HEK293 (cell line): ENCODE results near the gene ALKBH2.

Source experiments
- PRDM1 ChIP-seq: fragments of 450-650 bp; formaldehyde crosslinking; IDR thresholded peaks from 2 replicates; pipeline ENCODE4; 2016; ENCODE audit warnings: missing biosample characterization, missing genetic modification characterization
- PRDM4 ChIP-seq: fragments of 450-650 bp; formaldehyde crosslinking; IDR thresholded peaks from 2 replicates; pipeline ENCODE4 v1.5.1; 2017; ENCODE audit warnings: missing biosample characterization, missing genetic modification characterization
- SCRT2 ChIP-seq: fragments of 450-650 bp; formaldehyde crosslinking; IDR thresholded peaks from 2 replicates; pipeline ENCODE4 v1.5.1; 2016; ENCODE audit warnings: missing biosample characterization, missing genetic modification characterization
- TRIM28 ChIP-seq: IDR thresholded peaks from 2 replicates; pipeline ENCODE4 v1.6.1; 2011; ENCODE audit warnings: low read length, control low read depth, borderline replicate concordance
- TSHZ1 ChIP-seq: fragments of 450-650 bp; formaldehyde crosslinking; IDR thresholded peaks from 2 replicates; pipeline ENCODE4 v1.5.1; 2016; ENCODE audit warnings: missing biosample characterization, missing genetic modification characterization, borderline replicate concordance
- YY2 ChIP-seq: fragments of 450-650 bp; formaldehyde crosslinking; IDR thresholded peaks from 2 replicates; pipeline ENCODE4 v1.5.1; 2016; ENCODE audit warnings: missing biosample characterization, missing genetic modification characterization
- ZBTB48 ChIP-seq: fragments of 450-650 bp; formaldehyde crosslinking; IDR thresholded peaks from 2 replicates; pipeline ENCODE4 v1.5.1; 2016; ENCODE audit warnings: missing biosample characterization, missing genetic modification characterization
- ZBTB7A ChIP-seq: fragments of 450-650 bp; formaldehyde crosslinking; IDR thresholded peaks from 2 replicates; pipeline ENCODE4 v1.5.1; 2016; ENCODE audit warnings: low read depth, missing biosample characterization, missing genetic modification characterization
- ZFP37 ChIP-seq: fragments of 450-650 bp; formaldehyde crosslinking; IDR thresholded peaks from 2 replicates; pipeline ENCODE4 v1.5.1; 2016; ENCODE audit warnings: missing biosample characterization, missing genetic modification characterization
- ZNF16 ChIP-seq: fragments of 450-650 bp; formaldehyde crosslinking; IDR thresholded peaks from 2 replicates; pipeline ENCODE4 v1.5.1; 2016; ENCODE audit warnings: low read depth, missing biosample characterization, missing genetic modification characterization
- ZNF211 ChIP-seq: fragments of 450-650 bp; formaldehyde crosslinking; IDR thresholded peaks from 2 replicates; pipeline ENCODE4 v1.5.1; 2016; ENCODE audit warnings: low read depth, missing biosample characterization, missing genetic modification characterization
- ZNF274 ChIP-seq, 2 experiments: fragments of 200-500 bp in 1 of 2; fragments of 450-650 bp in 1 of 2; sonication (Bioruptor generic) in 1 of 2; formaldehyde crosslinking in 1 of 2; IDR thresholded peaks; 2 replicates each; pipeline versions ENCODE4 v1.5.1 to v1.6.1; 2014 to 2016; ENCODE audit warnings: borderline replicate concordance in 1 of 2, inconsistent platforms in 1 of 2, low read length in 1 of 2, missing biosample characterization in 1 of 2, missing genetic modification characterization in 1 of 2
- ZNF311 ChIP-seq: fragments of 450-650 bp; formaldehyde crosslinking; IDR thresholded peaks from 2 replicates; pipeline ENCODE4 v1.5.1; 2017; ENCODE audit warnings: missing biosample characterization, missing genetic modification characterization, borderline replicate concordance
- ZNF394 ChIP-seq: fragments of 450-650 bp; formaldehyde crosslinking; IDR thresholded peaks from 2 replicates; pipeline ENCODE4 v1.5.1; 2016; ENCODE audit warnings: missing biosample characterization, missing genetic modification characterization, mild to moderate bottlenecking, moderate library complexity, borderline replicate concordance
- ZNF501 ChIP-seq: fragments of 450-650 bp; formaldehyde crosslinking; IDR thresholded peaks from 2 replicates; pipeline ENCODE4 v1.5.1; 2016; ENCODE audit warnings: missing biosample characterization, missing genetic modification characterization
- ZNF548 ChIP-seq: fragments of 450-650 bp; formaldehyde crosslinking; IDR thresholded peaks from 2 replicates; pipeline ENCODE4 v1.5.1; 2016; ENCODE audit warnings: missing biosample characterization, missing genetic modification characterization
- ZNF777 ChIP-seq: fragments of 450-650 bp; formaldehyde crosslinking; IDR thresholded peaks from 2 replicates; pipeline ENCODE4 v1.5.1; 2017; ENCODE audit warnings: missing biosample characterization, missing genetic modification characterization, borderline replicate concordance
- TF ChIP-seq, protein P1 (sequence below): fragments of 450-650 bp; formaldehyde crosslinking; IDR thresholded peaks from 2 replicates; pipeline ENCODE4 v1.5.1; 2017; ENCODE audit warnings: missing biosample characterization, mild to moderate bottlenecking, missing genetic modification characterization, moderate library complexity
- TF ChIP-seq, protein P2 (sequence below): fragments of 450-650 bp; formaldehyde crosslinking; IDR thresholded peaks from 2 replicates; pipeline ENCODE4 v1.5.1; 2016; ENCODE audit warnings: missing biosample characterization, missing genetic modification characterization
- TF ChIP-seq, protein P3 (sequence below): fragments of 450-650 bp; formaldehyde crosslinking; IDR thresholded peaks from 2 replicates; pipeline ENCODE4 v1.5.1; 2016; ENCODE audit warnings: missing biosample characterization, missing genetic modification characterization
- TF ChIP-seq, protein P4 (sequence below): fragments of 450-650 bp; formaldehyde crosslinking; IDR thresholded peaks from 2 replicates; pipeline ENCODE4 v1.5.1; 2016; ENCODE audit warnings: missing biosample characterization, missing genetic modification characterization
- TF ChIP-seq, protein P5 (sequence below): fragments of 450-650 bp; formaldehyde crosslinking; IDR thresholded peaks from 2 replicates; pipeline ENCODE4 v1.5.1; 2016; ENCODE audit warnings: missing biosample characterization, missing genetic modification characterization, borderline replicate concordance
- TF ChIP-seq, protein P6 (sequence below): fragments of 450-650 bp; formaldehyde crosslinking; IDR thresholded peaks from 2 replicates; pipeline ENCODE4 v1.5.1; 2016; ENCODE audit warnings: missing biosample characterization, missing genetic modification characterization

ALKBH2 gene

GRCh38 chr12:109097435-109098182 is 4.3 kb upstream of the ALKBH2 start, which contains the start of gene UNG (continued):
- TF ChIP-seq ZNF548 (tag by site-specific recombination) (no peak), ZNF311 (tag by site-specific recombination) (no peak), ZNF394 (tag by site-specific recombination) (peak; percentile 23; the same call in 1 of the 2 replicates), ZNF16 (tag by site-specific recombination) (0 out of 2 replicates have a peak, but pooled peaks have one; percentile 11), TRIM28 (no peak), ZBTB48 (tag by site-specific recombination) (peak; percentile 17; the same call in 1 of the 2 replicates), ZNF211 (tag by site-specific recombination) (no peak), TSHZ1 (tag by site-specific recombination) (no peak), ZFP37 (tag by site-specific recombination) (peak; percentile 38; the same call in 1 of the 2 replicates), PRDM1 (tag by site-specific recombination) (no peak), YY2 (tag by site-specific recombination) (peak; percentile 85), ZNF274 (IDR thresholded peaks at IDR 0.05; ENCODE audit: low read length) (no peak), ZNF274 (tag by site-specific recombination; IDR thresholded peaks at IDR 0.05; ENCODE audit: borderline replicate concordance) (no peak), PRDM4 (no peak), SCRT2 (tag by site-specific recombination) (no peak), ZNF501 (peak; percentile 78; the same call in 1 of the 2 replicates), ZNF777 (tag by site-specific recombination) (peak; percentile 65; the same call in 1 of the 2 replicates), ZBTB7A (no peak)
- TF ChIP-seq, protein P1, sequence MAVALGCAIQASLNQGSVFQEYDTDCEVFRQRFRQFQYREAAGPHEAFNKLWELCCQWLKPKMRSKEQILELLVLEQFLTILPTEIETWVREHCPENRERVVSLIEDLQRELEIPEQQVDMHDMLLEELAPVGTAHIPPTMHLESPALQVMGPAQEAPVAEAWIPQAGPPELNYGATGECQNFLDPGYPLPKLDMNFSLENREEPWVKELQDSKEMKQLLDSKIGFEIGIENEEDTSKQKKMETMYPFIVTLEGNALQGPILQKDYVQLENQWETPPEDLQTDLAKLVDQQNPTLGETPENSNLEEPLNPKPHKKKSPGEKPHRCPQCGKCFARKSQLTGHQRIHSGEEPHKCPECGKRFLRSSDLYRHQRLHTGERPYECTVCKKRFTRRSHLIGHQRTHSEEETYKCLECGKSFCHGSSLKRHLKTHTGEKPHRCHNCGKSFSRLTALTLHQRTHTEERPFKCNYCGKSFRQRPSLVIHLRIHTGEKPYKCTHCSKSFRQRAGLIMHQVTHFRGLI (tag by site-specific recombination): no peak
- TF ChIP-seq, protein P2, sequence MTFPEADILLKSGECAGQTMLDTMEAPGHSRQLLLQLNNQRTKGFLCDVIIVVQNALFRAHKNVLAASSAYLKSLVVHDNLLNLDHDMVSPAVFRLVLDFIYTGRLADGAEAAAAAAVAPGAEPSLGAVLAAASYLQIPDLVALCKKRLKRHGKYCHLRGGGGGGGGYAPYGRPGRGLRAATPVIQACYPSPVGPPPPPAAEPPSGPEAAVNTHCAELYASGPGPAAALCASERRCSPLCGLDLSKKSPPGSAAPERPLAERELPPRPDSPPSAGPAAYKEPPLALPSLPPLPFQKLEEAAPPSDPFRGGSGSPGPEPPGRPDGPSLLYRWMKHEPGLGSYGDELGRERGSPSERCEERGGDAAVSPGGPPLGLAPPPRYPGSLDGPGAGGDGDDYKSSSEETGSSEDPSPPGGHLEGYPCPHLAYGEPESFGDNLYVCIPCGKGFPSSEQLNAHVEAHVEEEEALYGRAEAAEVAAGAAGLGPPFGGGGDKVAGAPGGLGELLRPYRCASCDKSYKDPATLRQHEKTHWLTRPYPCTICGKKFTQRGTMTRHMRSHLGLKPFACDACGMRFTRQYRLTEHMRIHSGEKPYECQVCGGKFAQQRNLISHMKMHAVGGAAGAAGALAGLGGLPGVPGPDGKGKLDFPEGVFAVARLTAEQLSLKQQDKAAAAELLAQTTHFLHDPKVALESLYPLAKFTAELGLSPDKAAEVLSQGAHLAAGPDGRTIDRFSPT (tag by site-specific recombination): no peak
- TF ChIP-seq, protein P3, sequence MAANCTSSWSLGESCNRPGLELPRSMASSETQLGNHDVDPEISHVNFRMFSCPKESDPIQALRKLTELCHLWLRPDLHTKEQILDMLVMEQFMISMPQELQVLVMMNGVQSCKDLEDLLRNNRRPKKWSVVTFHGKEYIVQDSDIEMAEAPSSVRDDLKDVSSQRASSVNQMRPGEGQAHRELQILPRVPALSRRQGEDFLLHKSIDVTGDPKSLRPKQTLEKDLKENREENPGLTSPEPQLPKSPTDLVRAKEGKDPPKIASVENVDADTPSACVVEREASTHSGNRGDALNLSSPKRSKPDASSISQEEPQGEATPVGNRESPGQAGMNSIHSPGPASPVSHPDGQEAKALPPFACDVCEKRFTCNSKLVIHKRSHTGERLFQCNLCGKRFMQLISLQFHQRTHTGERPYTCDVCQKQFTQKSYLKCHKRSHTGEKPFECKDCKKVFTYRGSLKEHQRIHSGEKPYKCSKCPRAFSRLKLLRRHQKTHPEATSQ: no peak
- TF ChIP-seq, protein P4, sequence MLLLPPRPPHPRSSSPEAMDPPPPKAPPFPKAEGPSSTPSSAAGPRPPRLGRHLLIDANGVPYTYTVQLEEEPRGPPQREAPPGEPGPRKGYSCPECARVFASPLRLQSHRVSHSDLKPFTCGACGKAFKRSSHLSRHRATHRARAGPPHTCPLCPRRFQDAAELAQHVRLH (tag by site-specific recombination): no peak
- TF ChIP-seq, protein P5, sequence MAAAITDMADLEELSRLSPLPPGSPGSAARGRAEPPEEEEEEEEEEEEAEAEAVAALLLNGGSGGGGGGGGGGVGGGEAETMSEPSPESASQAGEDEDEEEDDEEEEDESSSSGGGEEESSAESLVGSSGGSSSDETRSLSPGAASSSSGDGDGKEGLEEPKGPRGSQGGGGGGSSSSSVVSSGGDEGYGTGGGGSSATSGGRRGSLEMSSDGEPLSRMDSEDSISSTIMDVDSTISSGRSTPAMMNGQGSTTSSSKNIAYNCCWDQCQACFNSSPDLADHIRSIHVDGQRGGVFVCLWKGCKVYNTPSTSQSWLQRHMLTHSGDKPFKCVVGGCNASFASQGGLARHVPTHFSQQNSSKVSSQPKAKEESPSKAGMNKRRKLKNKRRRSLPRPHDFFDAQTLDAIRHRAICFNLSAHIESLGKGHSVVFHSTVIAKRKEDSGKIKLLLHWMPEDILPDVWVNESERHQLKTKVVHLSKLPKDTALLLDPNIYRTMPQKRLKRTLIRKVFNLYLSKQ: no peak
- TF ChIP-seq, protein P6, sequence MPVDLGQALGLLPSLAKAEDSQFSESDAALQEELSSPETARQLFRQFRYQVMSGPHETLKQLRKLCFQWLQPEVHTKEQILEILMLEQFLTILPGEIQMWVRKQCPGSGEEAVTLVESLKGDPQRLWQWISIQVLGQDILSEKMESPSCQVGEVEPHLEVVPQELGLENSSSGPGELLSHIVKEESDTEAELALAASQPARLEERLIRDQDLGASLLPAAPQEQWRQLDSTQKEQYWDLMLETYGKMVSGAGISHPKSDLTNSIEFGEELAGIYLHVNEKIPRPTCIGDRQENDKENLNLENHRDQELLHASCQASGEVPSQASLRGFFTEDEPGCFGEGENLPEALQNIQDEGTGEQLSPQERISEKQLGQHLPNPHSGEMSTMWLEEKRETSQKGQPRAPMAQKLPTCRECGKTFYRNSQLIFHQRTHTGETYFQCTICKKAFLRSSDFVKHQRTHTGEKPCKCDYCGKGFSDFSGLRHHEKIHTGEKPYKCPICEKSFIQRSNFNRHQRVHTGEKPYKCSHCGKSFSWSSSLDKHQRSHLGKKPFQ (tag by site-specific recombination): no peak
